Hepatic stellate cell (primary cell): Measurements from ENCODE around the gene HLA-DRB1.
"Not testable (repeated sequence)": the region's sequence is repeated elsewhere in the genome, so short reads cannot be mapped to it uniquely, and the experiment has no call there.

Source experiments
- DNase-seq: peaks from one replicate; pipeline ENCODE4 v3.0.0; 2011; ENCODE audit warnings: low spot score

The HLA-DRB1 gene

GRCh38 chr6:32558426-32559057 is 31.1 kb downstream of the HLA-DRB1 start:
- no peak for DNase-seq

- no peak for DNase-seq
Observed at GRCh38 chr6:32554116-32554965, 35.3 kb downstream of the HLA-DRB1 start.

DNA sequence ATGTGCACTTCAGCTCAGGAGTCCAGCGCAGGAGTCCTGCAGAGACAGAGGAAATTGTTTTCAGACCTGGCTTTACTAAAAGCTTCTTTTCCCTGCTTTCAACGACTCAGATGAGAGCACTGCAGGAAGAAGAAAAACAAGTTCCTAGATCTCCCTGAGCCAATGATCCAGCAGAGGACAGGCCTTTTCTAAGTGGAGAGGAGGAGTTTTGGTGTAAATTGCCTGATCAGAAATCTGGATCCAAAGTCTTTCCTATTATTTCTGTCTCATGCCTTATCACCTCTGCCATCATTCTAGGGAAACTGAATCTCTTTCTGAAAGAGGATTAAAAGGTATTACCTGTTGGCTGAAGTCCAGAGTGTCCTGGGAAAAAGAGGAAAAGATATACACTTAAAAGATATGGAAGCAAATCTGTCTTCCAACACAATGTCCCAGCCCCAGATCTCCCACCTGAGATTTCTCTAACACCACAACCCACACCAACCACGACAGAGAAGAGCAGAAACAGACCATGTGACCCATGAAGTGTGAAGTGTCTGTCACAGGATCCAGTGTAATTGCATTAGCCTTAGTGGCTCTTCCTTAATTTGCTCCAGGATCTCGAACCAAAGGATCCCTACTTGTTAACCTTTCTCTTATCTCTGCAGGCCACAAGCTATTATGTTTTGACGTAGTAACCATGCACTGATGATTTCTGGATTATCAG is 36.5 kb downstream of the HLA-DRB1 start:
- DNase-seq: no peak

GRCh38 chr6:32551410-32551809 is 38.2 kb downstream of the HLA-DRB1 start:
- no peak for DNase-seq

DNA sequence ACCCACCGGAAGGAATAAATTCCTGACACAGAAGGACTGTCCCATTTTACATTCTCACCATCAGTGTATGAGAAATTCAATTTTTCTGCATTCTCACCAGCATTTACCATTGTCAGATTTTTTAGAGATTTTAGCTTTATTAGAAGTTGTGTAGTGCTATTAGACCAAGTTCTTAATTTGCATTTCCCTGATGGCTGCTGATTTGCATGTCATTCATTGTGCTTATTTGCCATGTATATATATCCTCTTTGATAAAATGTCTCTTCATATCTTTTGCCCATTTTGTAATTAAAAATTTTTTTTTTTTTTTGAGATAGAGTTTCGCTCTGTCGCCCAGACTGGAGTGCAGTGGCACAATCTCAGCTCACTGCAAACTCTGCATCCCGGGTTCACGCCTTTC is 49.8 kb downstream of the HLA-DRB1 start:
- no peak for DNase-seq

- not testable (repeated sequence) for DNase-seq
Observed at GRCh38 chr6:32530431-32530793, 59.2 kb downstream of the HLA-DRB1 start.

GRCh38 chr6:32529697-32530430 is 59.8 kb downstream of the HLA-DRB1 start, which contains the start of gene HLA-DRB5:
HLA-DRB5 (minus strand) TSS chr6:32530287; CDS start chr6:32530224, 63 bp downstream.
- no peak for DNase-seq
